Endothelial cell of umbilical vein (primary cell): Measurements from ENCODE around the gene ADRB2.

Experiments
- POLR2AphosphoS5 ChIP-seq: IDR thresholded peaks from 2 replicates; pipeline ENCODE4 v1.6.1; 2012; ENCODE audit warnings: low read depth, mild to moderate bottlenecking, control low read depth, low read length, moderate library complexity; ENCODE audit not compliant: insufficient read depth
- TF ChIP-seq, protein P1 (sequence below), 2 donors: IDR thresholded peaks; 1 replicate in 1 of 2; 2 replicates in 1 of 2; pipeline ENCODE4 v1.5.1; 2011; ENCODE audit warnings: low read length in 2 of 2, mild to moderate bottlenecking in 2 of 2, moderate library complexity in 2 of 2, control low read depth in 1 of 2, inconsistent platforms in 1 of 2, low read depth in 1 of 2; ENCODE audit not compliant: insufficient read depth in 1 of 2; ENCODE audit errors: extremely low read depth in 1 of 2
- TF ChIP-seq, protein P2 (sequence below): IDR thresholded peaks from 2 replicates; pipeline ENCODE4 v1.6.1; 2011; ENCODE audit not compliant: insufficient read depth, insufficient read length

DNA sequence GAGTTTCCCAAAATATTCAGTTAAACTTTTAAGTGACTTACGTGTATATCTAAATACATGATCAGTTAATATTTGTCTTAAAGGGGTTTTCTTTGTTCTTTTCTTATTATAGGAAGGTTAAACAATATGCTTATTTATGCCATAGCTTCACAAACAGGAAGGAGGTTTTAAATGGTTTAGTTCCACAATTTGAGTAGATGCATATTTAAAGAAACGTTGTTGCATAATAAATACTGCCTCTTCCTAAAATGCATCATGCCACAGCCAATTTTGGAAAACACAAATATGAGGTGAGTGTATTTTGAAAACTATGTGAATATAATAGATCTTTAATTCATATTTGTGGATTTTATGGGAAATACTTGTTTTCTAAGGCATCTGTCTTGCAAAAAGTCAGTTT, 2.5 kb upstream of the ADRB2 start:
- TF ChIP-seq, protein P1, sequence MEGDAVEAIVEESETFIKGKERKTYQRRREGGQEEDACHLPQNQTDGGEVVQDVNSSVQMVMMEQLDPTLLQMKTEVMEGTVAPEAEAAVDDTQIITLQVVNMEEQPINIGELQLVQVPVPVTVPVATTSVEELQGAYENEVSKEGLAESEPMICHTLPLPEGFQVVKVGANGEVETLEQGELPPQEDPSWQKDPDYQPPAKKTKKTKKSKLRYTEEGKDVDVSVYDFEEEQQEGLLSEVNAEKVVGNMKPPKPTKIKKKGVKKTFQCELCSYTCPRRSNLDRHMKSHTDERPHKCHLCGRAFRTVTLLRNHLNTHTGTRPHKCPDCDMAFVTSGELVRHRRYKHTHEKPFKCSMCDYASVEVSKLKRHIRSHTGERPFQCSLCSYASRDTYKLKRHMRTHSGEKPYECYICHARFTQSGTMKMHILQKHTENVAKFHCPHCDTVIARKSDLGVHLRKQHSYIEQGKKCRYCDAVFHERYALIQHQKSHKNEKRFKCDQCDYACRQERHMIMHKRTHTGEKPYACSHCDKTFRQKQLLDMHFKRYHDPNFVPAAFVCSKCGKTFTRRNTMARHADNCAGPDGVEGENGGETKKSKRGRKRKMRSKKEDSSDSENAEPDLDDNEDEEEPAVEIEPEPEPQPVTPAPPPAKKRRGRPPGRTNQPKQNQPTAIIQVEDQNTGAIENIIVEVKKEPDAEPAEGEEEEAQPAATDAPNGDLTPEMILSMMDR (IDR thresholded peaks at IDR 0.05; ENCODE audit: extremely low read depth in 1 of 2, insufficient read depth in 1 of 2, low read depth in 1 of 2, low read length in 2 of 2): no peak
- TF ChIP-seq, protein P2, sequence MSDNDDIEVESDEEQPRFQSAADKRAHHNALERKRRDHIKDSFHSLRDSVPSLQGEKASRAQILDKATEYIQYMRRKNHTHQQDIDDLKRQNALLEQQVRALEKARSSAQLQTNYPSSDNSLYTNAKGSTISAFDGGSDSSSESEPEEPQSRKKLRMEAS: no peak
- no peak for TF ChIP-seq POLR2AphosphoS5
